GM12878 (cell line): Measurements from ENCODE around the gene HMGB3. TPM values are rescaled to one million over a fixed set of nuclear protein-coding genes. Genes with fewer than 3 reads are reported as not detected.

Source experiments
- ATAC-seq: fragments of 200-7000 bp; cut with Tn5 transposase; 3 replicates; pipeline ENCODE4 v1.9.1; 2020; ENCODE audit warnings: mild to moderate bottlenecking, moderate library complexity
- BruUV-seq: library from RNA; stranded (reverse); fragments of 400-500 nt; replicated peaks from 2 replicates; lab custom pipeline; 2021; lab: Mats Ljungman, UMichigan
- CTCF ChIA-PET: fragments of 300-600 bp; sonication (Branson Sonifier 250); formaldehyde crosslinking; extraction: SDS; loops from one replicate; lab custom pipeline; 2021; ENCODE audit warnings: inconsistent platforms; lab: Yijun Ruan, JAX
- POLR2A ChIA-PET: fragments of 350-600 bp; formaldehyde crosslinking; extraction: SDS; loops from one replicate; lab custom pipeline; 2021; ENCODE audit warnings: inconsistent platforms; lab: Charles Lee
- RAD21 ChIA-PET: fragments of 300-600 bp; sonication (Branson Sonifier 250); formaldehyde crosslinking; loops from one replicate; lab custom pipeline; 2023; ENCODE audit warnings: antibody characterized with exemption; ENCODE audit not compliant: unreplicated experiment; lab: Charles Lee
- SMC1A ChIA-PET: fragments of 300-600 bp; sonication (Branson Sonifier 250); formaldehyde crosslinking; loops from one replicate; lab custom pipeline; 2023; ENCODE audit not compliant: unreplicated experiment, uncharacterized antibody; lab: Charles Lee
- DNase-seq: peaks from one replicate; pipeline ENCODE4 v3.0.0-alpha.2; 2011; ENCODE audit warnings: low read depth, low spot score
- FAIRE-seq: peaks from 3 replicates; lab custom pipeline; 2011; peaks lifted over from hg19 to GRCh38; lab: Jason Lieb, UNC
- H2AFZ ChIP-seq: 2 replicates; pipeline ENCODE4 v1.6.0; 2011; ENCODE audit warnings: low read depth, low read length, control low read depth; ENCODE audit not compliant: control insufficient read depth
- H3K27ac ChIP-seq: 2 replicates; pipeline ENCODE4 v1.5.1; 2011; ENCODE audit warnings: control low read depth; ENCODE audit not compliant: control insufficient read depth, insufficient read depth
- H3K27me3 ChIP-seq, 2 experiments: replicated peaks in 1 of 2; 2 replicates each; pipeline versions ENCODE4 v1.6.0 to v1.6.1; 2011; ENCODE audit warnings: low read length in 1 of 2; ENCODE audit not compliant: control insufficient read depth in 2 of 2, insufficient read depth in 2 of 2
- H3K36me3 ChIP-seq, 2 experiments: 2 replicates each; pipeline ENCODE4 v1.5.1; 2011; ENCODE audit warnings: low read length in 1 of 2; ENCODE audit not compliant: control insufficient read depth in 2 of 2, insufficient read depth in 2 of 2
- H3K4me1 ChIP-seq: 2 replicates; pipeline ENCODE4 v1.6.1; 2011; ENCODE audit warnings: mild to moderate bottlenecking, low read length, moderate library complexity, mixed read lengths; ENCODE audit not compliant: control insufficient read depth, insufficient read depth
- H3K4me2 ChIP-seq: 2 replicates; pipeline ENCODE4 v1.6.0; 2011; ENCODE audit warnings: control low read depth; ENCODE audit not compliant: control insufficient read depth, insufficient read depth
- H3K4me3 ChIP-seq: fragments of 200-600 bp; sonication (generic); 2 replicates; pipeline ENCODE4 v1.5.1; 2016
- H3K79me2 ChIP-seq: 2 replicates; pipeline ENCODE4 v1.6.0; 2011; ENCODE audit warnings: low read length; ENCODE audit not compliant: control insufficient read depth, insufficient read depth
- H3K9ac ChIP-seq: 2 replicates; pipeline ENCODE4 v1.8.0; 2011; ENCODE audit warnings: low read length, control low read depth, mixed read lengths; ENCODE audit not compliant: control insufficient read depth, insufficient read depth
- H3K9me3 ChIP-seq: replicated peaks from 3 replicates; pipeline ENCODE4 v1.5.1; 2011; ENCODE audit warnings: mild to moderate bottlenecking, low read length; ENCODE audit not compliant: control insufficient read depth, insufficient read depth
- H4K20me1 ChIP-seq: 2 replicates; pipeline ENCODE4 v1.6.0; 2011; ENCODE audit not compliant: control insufficient read depth, insufficient read depth
- BCLAF1 ChIP-seq: fragments of 450-650 bp; IDR thresholded peaks from 2 replicates; pipeline ENCODE4 v1.6.1; 2017; ENCODE audit warnings: antibody characterized with exemption, mild to moderate bottlenecking, moderate library complexity
- BRCA1 ChIP-seq: IDR thresholded peaks from 2 replicates; pipeline ENCODE4 v1.6.1; 2011; ENCODE audit warnings: low read depth, low read length, improper control_type of control experiment
- CREB1 ChIP-seq: IDR thresholded peaks from 2 replicates; pipeline ENCODE4 v1.6.1; 2012; ENCODE audit warnings: low read depth, mild to moderate bottlenecking, inconsistent platforms
- DPF2 ChIP-seq: fragments of 450-650 bp; IDR thresholded peaks from 2 replicates; pipeline ENCODE4 v1.6.1; 2017; ENCODE audit warnings: mild to moderate bottlenecking
- ESRRA ChIP-seq: IDR thresholded peaks from 2 replicates; pipeline ENCODE4 v1.6.1; 2012; ENCODE audit warnings: mild to moderate bottlenecking, low read length, improper control_type of control experiment
- ETV6 ChIP-seq, 2 experiments: fragments of 450-650 bp in 1 of 2; IDR thresholded peaks in 1 of 2; conservative IDR thresholded peaks in 1 of 2; 2 replicates each; pipeline ENCODE4 v1.6.1; 2014; ENCODE audit warnings: antibody characterized with exemption in 1 of 2, borderline replicate concordance in 1 of 2, low read depth in 1 of 2, mild to moderate bottlenecking in 1 of 2, moderate library complexity in 1 of 2
- IKZF1 ChIP-seq: fragments of 450-650 bp; conservative IDR thresholded peaks from 2 replicates; pipeline ENCODE4 v1.6.1; 2017; ENCODE audit warnings: antibody characterized with exemption, mild to moderate bottlenecking
- IRF4 ChIP-seq: IDR thresholded peaks from 2 replicates; pipeline ENCODE4 v1.6.1; 2011; ENCODE audit warnings: low read depth, low read length
- POLR2AphosphoS2 ChIP-seq: IDR thresholded peaks from 2 replicates; pipeline ENCODE4 v1.6.1; 2011; ENCODE audit warnings: low read depth, mild to moderate bottlenecking, low read length, improper control_type of control experiment, moderate library complexity
- TBL1XR1 ChIP-seq: IDR thresholded peaks from 2 replicates; pipeline ENCODE4 v1.6.1; 2012; ENCODE audit warnings: low read depth, low read length, improper control_type of control experiment
- TCF3 ChIP-seq: IDR thresholded peaks from 2 replicates; pipeline ENCODE4 v1.6.1; 2012; ENCODE audit warnings: low read depth, mild to moderate bottlenecking, low read length, borderline replicate concordance; ENCODE audit not compliant: insufficient read depth
- WGBS: methylation state at CpG from one replicate; pipeline ENCODE4 v1.1.6; 2016; ENCODE audit warnings: low lambda C conversion rate; ENCODE audit not compliant: insufficient replicate concordance, insufficient coverage; ENCODE audit errors: missing lambda C conversion rate; 5-methylcytosine and 5-hydroxymethylcytosine counted together
- in situ Hi-C: fragments of 300-500 bp; cut with MboI; formaldehyde crosslinking; loops from 9 replicates; pipeline ENCODE4 v1.14.3; 2018; ENCODE audit warnings: mixed read lengths
- intact Hi-C: fragments of 100-400 bp; cut with micrococcal nuclease; formaldehyde crosslinking; loops from one replicate; pipeline ENCODE4 v1.14.2; 2022; ENCODE audit not compliant: unreplicated experiment
- polyA plus RNA-seq, 11 experiments: library from polyadenylated mRNA; depleted of rRNA in 4 of 11; unstranded in 6 of 11; stranded (reverse) in 5 of 11; fragments of >200 nt; fragmentation: Nextera tagmentation in 4 of 11; fragmentation: Illumina TruSeq in 1 of 11; extraction: Ambion mirVana in 4 of 11; extraction: Trizol in 1 of 11; gene quantifications; 1 replicate in 1 of 11; 2 replicates in 10 of 11; pipeline versions ENCODE4 v1.2.1 to v1.2.3, GENCODE V29; 2011 to 2016; ENCODE audit warnings: inconsistent platforms in 2 of 11, missing spikeins in 2 of 11, low read depth in 1 of 11
- total RNA-seq, 4 experiments: library from RNA; depleted of rRNA in 3 of 4; stranded (reverse); fragments of >200 nt in 3 of 4; fragmentation: Illumina TruSeq in 1 of 4; extraction: Trizol in 1 of 4; gene quantifications; 2 replicates each; pipeline versions ENCODE4 v1.2.1 to v1.2.3, GENCODE V29; 2013 to 2021
- TF ChIP-seq, protein P1 (sequence below): IDR thresholded peaks from 2 replicates; pipeline ENCODE4 v1.6.1; 2012; ENCODE audit warnings: low read length, inconsistent platforms

The HMGB3 gene
- total and polyA plus RNA-seq, 10 of the 15 experiments (the other 5 are each of a cell fraction or from before 2014, with no cell fraction given) = 19.1 to 167 (median 109) TPM

DNA sequence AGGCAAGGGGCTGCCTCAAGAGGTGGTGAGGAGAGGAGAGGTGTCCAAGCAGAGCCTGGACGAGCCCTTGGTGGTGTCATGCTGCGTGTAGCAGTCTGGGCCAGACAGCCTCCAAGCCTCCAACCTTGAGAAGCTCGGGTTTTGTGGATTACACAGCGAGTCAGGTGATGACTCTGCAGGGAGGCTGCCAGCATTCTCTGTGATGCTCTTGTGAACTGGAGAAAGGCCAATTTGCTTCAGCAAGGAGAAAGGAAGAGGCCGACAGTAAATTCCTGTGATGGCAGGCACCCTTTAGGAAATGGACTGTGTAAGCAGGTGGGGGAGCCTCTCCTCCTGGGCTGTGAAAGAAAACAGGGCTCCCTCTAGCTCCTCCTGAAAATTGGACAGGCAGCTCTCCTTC, 48.7 kb upstream of the HMGB3 start:
- no peak overlapping the region for H2AFZ ChIP-seq
- CTCF ChIA-PET = no interaction called here
- FAIRE-seq = no peak
- H4K20me1 ChIP-seq = no peaks in the 10 kb centered on the region
- BruUV-seq = no TSS peak
- H3K27me3 ChIP-seq = no peaks in the 10 kb centered on the region
- TF ChIP-seq TBL1XR1 (no peak), ESRRA (no peak), IRF4 (no peak)
- TF ChIP-seq, all 136 proteins: peak for 0
- Histone ChIP-seq H3K36me3 (no peaks in the 10 kb centered on the region), H3K79me2 (no peaks in the 10 kb centered on the region), H3K4me3 (no peak overlapping the region), H3K4me1 (no peaks in the 10 kb centered on the region), H3K4me2 (no peak overlapping the region), H3K9me3 (no peaks in the 10 kb centered on the region), H3K27ac (no peak overlapping the region), H3K9ac (no peak overlapping the region)
- WGBS = 2% methylated on average over 5 of the region's 5 CpGs
- ChIA-PET POLR2A (no interaction called here), RAD21 (no interaction called here), SMC1A (no interaction called here)
- DNase-seq (no peak), ATAC-seq (no peak)
- intact Hi-C loops = no loop called here
- in situ Hi-C loops = no loop called here

DNA sequence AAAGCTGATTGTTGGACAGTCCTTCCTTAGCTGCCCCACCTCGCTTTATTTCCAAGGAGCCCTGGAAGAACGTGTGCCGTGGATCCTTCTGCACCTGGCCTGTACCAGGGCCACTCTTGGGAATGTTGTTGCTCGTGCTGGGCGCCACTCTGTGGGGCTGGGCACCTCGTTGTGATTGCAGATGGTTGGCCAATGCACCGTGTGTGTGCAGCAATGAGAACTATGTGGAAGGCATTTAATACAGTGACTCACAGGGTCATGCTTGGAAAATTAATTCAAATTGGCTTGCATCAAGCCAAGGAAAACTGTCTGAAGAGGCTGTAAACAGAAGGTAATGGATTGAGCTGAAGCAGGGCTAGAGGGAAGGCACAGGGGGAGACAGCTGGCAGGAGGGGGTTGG, 47.7 kb upstream of the HMGB3 start:
- Histone ChIP-seq H3K9me3 (no peaks in the 10 kb centered on the region), H2AFZ (no peak overlapping the region), H3K9ac (no peak overlapping the region), H3K36me3 (no peaks in the 10 kb centered on the region), H3K27me3 (no peaks in the 10 kb centered on the region), H3K4me1 (no peaks in the 10 kb centered on the region), H3K4me2 (no peak overlapping the region), H3K4me3 (no peak overlapping the region), H4K20me1 (no peaks in the 10 kb centered on the region), H3K27ac (no peak overlapping the region), H3K79me2 (no peaks in the 10 kb centered on the region)
- POLR2A ChIA-PET = no interaction called here
- WGBS = 17% methylated on average over 7 of the region's 7 CpGs
- DNase-seq = no peak
- in situ Hi-C loops = no loop called here
- CTCF ChIA-PET = no interaction called here
- no TSS peak for BruUV-seq
- no peak for FAIRE-seq
- intact Hi-C loops = no loop called here
- SMC1A ChIA-PET = no interaction called here
- no peak for ATAC-seq
- RAD21 ChIA-PET = no interaction called here
- TF ChIP-seq BCLAF1 = no peak
- no peak for TF ChIP-seq POLR2AphosphoS2
- TF ChIP-seq TCF3 = no peak
- TF ChIP-seq, protein P1, sequence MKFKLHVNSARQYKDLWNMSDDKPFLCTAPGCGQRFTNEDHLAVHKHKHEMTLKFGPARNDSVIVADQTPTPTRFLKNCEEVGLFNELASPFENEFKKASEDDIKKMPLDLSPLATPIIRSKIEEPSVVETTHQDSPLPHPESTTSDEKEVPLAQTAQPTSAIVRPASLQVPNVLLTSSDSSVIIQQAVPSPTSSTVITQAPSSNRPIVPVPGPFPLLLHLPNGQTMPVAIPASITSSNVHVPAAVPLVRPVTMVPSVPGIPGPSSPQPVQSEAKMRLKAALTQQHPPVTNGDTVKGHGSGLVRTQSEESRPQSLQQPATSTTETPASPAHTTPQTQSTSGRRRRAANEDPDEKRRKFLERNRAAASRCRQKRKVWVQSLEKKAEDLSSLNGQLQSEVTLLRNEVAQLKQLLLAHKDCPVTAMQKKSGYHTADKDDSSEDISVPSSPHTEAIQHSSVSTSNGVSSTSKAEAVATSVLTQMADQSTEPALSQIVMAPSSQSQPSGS = no peak
- no peak for TF ChIP-seq CREB1
- no peak for TF ChIP-seq BRCA1
- no peak for TF ChIP-seq ETV6 (conservative IDR thresholded peaks at IDR 0.05 in 1 of 2, IDR thresholded peaks at IDR 0.05 in 1 of 2; ENCODE audit: borderline replicate concordance in 1 of 2, low read depth in 1 of 2)
- TF ChIP-seq DPF2 = no peak
- no peak for TF ChIP-seq IKZF1
